ENCODE measurements around the gene AXIN1.

DNA sequence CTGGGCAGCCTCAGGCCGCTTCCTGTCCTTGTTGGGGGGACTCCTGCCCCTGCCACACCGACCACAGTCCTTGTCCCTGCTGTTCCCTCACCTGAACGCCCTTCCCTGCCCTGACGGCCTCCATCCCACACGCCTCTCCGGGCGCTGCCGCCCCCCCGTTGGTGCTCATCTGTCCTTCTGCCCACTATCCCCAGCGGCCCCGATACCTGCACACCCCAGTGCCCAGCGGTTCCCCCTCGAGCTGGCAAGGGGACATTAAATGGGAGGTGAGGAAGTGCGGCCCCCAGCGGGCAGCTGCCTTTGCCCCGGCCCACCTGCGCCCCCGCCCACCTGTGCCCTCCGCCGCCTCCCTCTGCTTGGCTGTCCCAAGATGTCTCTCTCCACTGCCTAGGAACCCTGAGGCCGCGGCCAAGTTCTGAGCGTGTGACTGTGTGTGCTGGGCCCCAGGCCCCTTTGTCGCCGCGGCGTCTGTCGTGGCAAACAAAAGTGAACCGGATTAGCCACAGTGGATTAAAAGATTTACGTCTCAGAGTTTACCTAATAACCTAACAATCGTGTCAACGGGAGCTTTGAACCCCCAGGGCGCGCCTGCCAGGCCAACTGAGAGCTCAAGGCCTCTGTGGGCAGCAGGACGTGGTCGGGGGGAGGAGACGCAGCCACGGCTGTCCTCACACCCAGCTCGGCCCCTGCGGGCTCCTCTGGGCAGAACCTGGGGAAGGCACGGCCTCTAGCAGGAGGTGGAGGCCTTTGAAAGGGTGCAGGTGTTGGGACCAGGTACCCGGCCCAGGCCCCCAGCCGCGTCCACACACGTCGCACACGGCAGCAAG, 7.6 kb upstream of the AXIN1 start:
- TF ChIP-seq, protein P1, sequence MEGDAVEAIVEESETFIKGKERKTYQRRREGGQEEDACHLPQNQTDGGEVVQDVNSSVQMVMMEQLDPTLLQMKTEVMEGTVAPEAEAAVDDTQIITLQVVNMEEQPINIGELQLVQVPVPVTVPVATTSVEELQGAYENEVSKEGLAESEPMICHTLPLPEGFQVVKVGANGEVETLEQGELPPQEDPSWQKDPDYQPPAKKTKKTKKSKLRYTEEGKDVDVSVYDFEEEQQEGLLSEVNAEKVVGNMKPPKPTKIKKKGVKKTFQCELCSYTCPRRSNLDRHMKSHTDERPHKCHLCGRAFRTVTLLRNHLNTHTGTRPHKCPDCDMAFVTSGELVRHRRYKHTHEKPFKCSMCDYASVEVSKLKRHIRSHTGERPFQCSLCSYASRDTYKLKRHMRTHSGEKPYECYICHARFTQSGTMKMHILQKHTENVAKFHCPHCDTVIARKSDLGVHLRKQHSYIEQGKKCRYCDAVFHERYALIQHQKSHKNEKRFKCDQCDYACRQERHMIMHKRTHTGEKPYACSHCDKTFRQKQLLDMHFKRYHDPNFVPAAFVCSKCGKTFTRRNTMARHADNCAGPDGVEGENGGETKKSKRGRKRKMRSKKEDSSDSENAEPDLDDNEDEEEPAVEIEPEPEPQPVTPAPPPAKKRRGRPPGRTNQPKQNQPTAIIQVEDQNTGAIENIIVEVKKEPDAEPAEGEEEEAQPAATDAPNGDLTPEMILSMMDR (IDR thresholded peaks at IDR 0.05), result no peak
- no peak for TF ChIP-seq POLR2AphosphoS5 (IDR thresholded peaks at IDR 0.05)

Data from prostate gland (tissue), 2 donors.